RWPE2 (cell line): ENCODE measurements around the gene SMAP2.

Source experiments
- ATAC-seq: fragments of 200-7000 bp; cut with Tn5 transposase; 3 replicates; pipeline ENCODE4 v1.9.1; 2021; ENCODE audit warnings: low read depth
- DNase-seq: peaks from one replicate; pipeline ENCODE4 v3.0.0-alpha.2; 2020; ENCODE audit warnings: low spot score
- H3K27ac ChIP-seq: fragments of 450-650 bp; 2 replicates; pipeline ENCODE4 v1.5.1; 2017; ENCODE audit warnings: mild to moderate bottlenecking; ENCODE audit not compliant: poor library complexity, severe bottlenecking
- H3K27me3 ChIP-seq: fragments of 250-450 bp; sonication (Bioruptor Pico); 2 replicates; pipeline ENCODE4 v1.5.1; 2021; ENCODE audit warnings: mild to moderate bottlenecking, moderate library complexity; ENCODE audit not compliant: insufficient read depth, poor library complexity, severe bottlenecking
- H3K36me3 ChIP-seq: fragments of 250-450 bp; sonication (Bioruptor Pico); 2 replicates; pipeline ENCODE4 v1.5.1; 2020; ENCODE audit warnings: low read depth, mild to moderate bottlenecking, moderate library complexity
- H3K4me1 ChIP-seq: fragments of 250-450 bp; sonication (Bioruptor Pico); 2 replicates; pipeline ENCODE4 v1.5.1; 2021; ENCODE audit warnings: mild to moderate bottlenecking, moderate library complexity; ENCODE audit not compliant: insufficient read depth, poor library complexity, severe bottlenecking
- H3K4me3 ChIP-seq: fragments of 250-450 bp; sonication (Bioruptor Pico); 2 replicates; pipeline ENCODE4 v1.5.1; 2021; ENCODE audit warnings: mild to moderate bottlenecking, moderate library complexity; ENCODE audit not compliant: severe bottlenecking
- H3K9me3 ChIP-seq: fragments of 250-450 bp; sonication (Bioruptor Pico); 2 replicates; pipeline ENCODE4 v1.5.1; 2021; ENCODE audit warnings: mild to moderate bottlenecking, moderate library complexity; ENCODE audit not compliant: severe bottlenecking
- CTCF ChIP-seq: fragments of 450-650 bp; IDR thresholded peaks from one replicate; pipeline ENCODE4 v1.5.1; 2017; ENCODE audit warnings: mild to moderate bottlenecking, moderate library complexity; ENCODE audit not compliant: poor library complexity, severe bottlenecking

SMAP2 gene

DNA sequence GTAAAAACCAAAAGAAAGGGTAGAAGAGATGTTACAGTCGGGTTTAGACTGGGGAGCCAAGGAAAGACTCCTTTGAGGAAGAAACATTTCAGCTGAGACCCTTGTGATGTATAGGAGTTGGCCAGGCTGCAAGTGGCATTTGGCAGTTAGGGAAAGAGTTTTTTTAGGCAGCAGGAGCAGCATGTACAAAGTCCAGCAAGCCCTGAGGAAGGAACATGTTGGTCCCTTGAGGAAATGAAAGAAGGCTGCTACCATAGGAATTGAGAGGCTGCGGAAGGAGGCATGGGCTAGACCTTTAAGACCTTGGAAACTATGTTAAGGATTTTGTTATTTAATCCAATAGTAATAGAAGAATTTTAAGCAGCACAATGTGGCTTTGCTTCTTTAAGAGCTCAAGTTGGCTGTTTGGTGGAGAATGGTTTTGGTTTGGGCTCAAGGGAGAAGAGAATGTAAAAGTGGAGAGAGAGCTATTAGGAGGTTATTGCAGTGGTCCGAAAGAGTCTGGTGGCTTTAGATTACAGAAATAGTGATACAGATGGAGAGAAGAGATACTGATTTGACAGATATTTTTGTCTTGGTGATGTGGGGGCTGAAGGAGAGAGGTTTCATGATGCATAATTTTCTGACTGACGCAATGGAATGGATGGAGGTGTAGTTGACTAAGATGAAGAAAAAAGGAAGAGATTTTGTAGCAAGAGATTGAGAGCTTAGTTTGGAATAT, 26.6 kb downstream of the SMAP2 start:
- Histone ChIP-seq H3K27ac (no peak overlapping the region), H3K4me3 (no peak overlapping the region), H3K9me3 (no peaks in the 10 kb centered on the region), H3K27me3 (no peaks in the 10 kb centered on the region), H3K4me1 (peaks cover 3% of the 10 kb centered on the region), H3K36me3 (no peaks in the 10 kb centered on the region)
- DNase-seq (no peak), ATAC-seq (no peak)
- no peak for TF ChIP-seq CTCF

- no peak for TF ChIP-seq CTCF
- H3K27me3 ChIP-seq = no peaks in the 10 kb centered on the region
- no peak overlapping the region for H3K4me3 ChIP-seq
- H3K27ac ChIP-seq = no peak overlapping the region
- DNase-seq (no peak), ATAC-seq (no peak)
- H3K9me3 ChIP-seq = no peaks in the 10 kb centered on the region
- H3K4me1 ChIP-seq = peaks cover 3% of the 10 kb centered on the region
- no peaks in the 10 kb centered on the region for H3K36me3 ChIP-seq
Measured at GRCh38 chr1:40401473-40402201, 28.1 kb downstream of the SMAP2 start.

DNA sequence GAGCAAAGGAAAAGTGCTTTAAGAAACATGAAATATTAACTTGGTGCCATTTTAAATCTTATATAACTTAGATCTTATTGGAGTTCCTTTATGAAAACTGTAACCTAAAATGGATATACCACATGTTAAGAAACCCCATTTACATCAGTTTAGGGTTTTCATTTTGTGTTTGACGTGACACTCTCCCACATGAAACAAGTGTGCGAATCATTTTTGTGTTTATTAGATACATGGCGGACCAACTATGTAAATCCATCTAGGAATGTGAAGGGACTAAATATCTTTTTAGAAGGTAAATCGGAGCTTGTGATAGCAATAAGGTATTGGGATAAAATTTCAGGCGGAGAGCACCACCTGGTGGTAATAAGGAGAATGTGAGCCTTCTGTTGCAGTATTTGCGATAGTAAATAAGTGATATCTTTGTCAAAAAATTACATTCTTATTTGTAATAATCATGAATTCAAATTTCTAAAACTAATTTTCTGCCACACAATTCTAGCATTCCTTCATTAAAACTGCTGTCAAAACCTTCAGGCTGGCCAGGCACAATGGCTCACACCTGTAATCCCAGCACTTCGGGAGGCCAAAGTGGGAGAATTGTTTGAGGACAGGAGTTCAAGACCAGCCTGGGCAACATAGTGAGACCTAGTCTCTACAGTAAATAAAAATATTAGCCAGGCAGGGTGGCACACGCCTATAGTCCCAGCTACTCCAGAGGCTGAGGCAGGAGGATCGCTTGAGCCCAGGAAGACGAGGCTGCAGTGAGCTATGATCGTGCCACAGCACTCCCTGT, 31.3 kb downstream of the SMAP2 start:
- no peak for ATAC-seq
- H3K36me3 ChIP-seq = 0 out of 2 replicates have a peak, but pooled peaks cover 1% of the 10 kb centered on the region
- H3K27me3 ChIP-seq = no peaks in the 10 kb centered on the region
- no peak overlapping the region for H3K27ac ChIP-seq
- H3K9me3 ChIP-seq = no peaks in the 10 kb centered on the region
- TF ChIP-seq CTCF = peak; percentile 90
- peaks cover 3% of the 10 kb centered on the region for H3K4me1 ChIP-seq
- DNase-seq = no peak
- no peak overlapping the region for H3K4me3 ChIP-seq

- Histone ChIP-seq H3K4me1 (peaks cover 3% of the 10 kb centered on the region), H3K36me3 (0 out of 2 replicates have a peak, but pooled peaks cover 4% of the 10 kb centered on the region), H3K27me3 (no peaks in the 10 kb centered on the region), H3K27ac (no peak overlapping the region), H3K9me3 (no peaks in the 10 kb centered on the region), H3K4me3 (no peak overlapping the region)
- TF ChIP-seq CTCF = no peak
- DNase-seq = no peak
- ATAC-seq = no peak
Measured at GRCh38 chr1:40405812-40406211, 32.3 kb downstream of the SMAP2 start.
